OCI-LY7 (cell line): ENCODE data around the gene APOC3. TPM values are rescaled to one million over a fixed set of nuclear protein-coding genes. Genes with fewer than 3 reads are reported as not detected.

Experiments used
- BruUV-seq: library from RNA; stranded (reverse); fragments of 400-500 nt; replicated peaks from 2 replicates; lab custom pipeline; 2021; lab: Mats Ljungman, UMichigan
- CTCF ChIA-PET: fragments of 300-600 bp; sonication (Branson Sonifier 250); formaldehyde crosslinking; loops from one replicate; lab custom pipeline; 2022; ENCODE audit warnings: antibody characterized with exemption; ENCODE audit not compliant: unreplicated experiment; lab: Charles Lee
- POLR2A ChIA-PET: fragments of 300-600 bp; sonication (Branson Sonifier 250); formaldehyde crosslinking; loops from one replicate; lab custom pipeline; 2022; ENCODE audit warnings: antibody characterized with exemption; lab: Charles Lee
- DNase-seq: peaks from one replicate; pipeline ENCODE4 v3.0.0-alpha.2; 2015; ENCODE audit warnings: low spot score
- H2AFZ ChIP-seq: fragments of 200-600 bp; sonication (generic), shearing (Covaris generic); 2 replicates; pipeline ENCODE4 v1.6.1; 2014; ENCODE audit warnings: mild to moderate bottlenecking, antibody characterized with exemption, low read length, moderate library complexity
- H3K27ac ChIP-seq: fragments of 200-600 bp; sonication (generic); 2 replicates; pipeline ENCODE4 v1.5.1; 2014; ENCODE audit warnings: mixed run types, low read depth, mild to moderate bottlenecking, moderate library complexity, low read length, inconsistent platforms; ENCODE audit not compliant: poor library complexity, severe bottlenecking
- H3K36me3 ChIP-seq: fragments of 200-600 bp; sonication (generic); 2 replicates; pipeline ENCODE4 v1.6.1; 2014; ENCODE audit warnings: mild to moderate bottlenecking, antibody characterized with exemption, low read length, moderate library complexity, mixed read lengths; ENCODE audit not compliant: insufficient read depth
- H3K4me1 ChIP-seq: fragments of 200-600 bp; sonication (generic); 2 replicates; pipeline ENCODE4 v1.5.1; 2014; ENCODE audit warnings: mild to moderate bottlenecking, low read length; ENCODE audit not compliant: insufficient read depth, poor library complexity, severe bottlenecking
- H3K4me2 ChIP-seq: fragments of 200-600 bp; sonication (generic); 2 replicates; pipeline ENCODE4 v1.6.1; 2014; ENCODE audit warnings: mild to moderate bottlenecking, low read length
- H3K4me3 ChIP-seq: fragments of 200-600 bp; sonication (generic); 2 replicates; pipeline ENCODE4 v1.5.1; 2014; ENCODE audit warnings: mild to moderate bottlenecking, low read depth, low read length; ENCODE audit not compliant: poor library complexity, severe bottlenecking
- H3K79me2 ChIP-seq: fragments of 200-600 bp; sonication (generic); 2 replicates; pipeline ENCODE4 v1.6.1; 2016; ENCODE audit warnings: low read depth, mild to moderate bottlenecking, low read length, moderate library complexity, mixed read lengths; ENCODE audit not compliant: insufficient read depth
- H3K9me2 ChIP-seq: fragments of 200-600 bp; sonication (generic); 2 replicates; pipeline ENCODE4 v1.6.1; 2016; ENCODE audit warnings: mild to moderate bottlenecking, low read length, mixed read lengths; ENCODE audit not compliant: insufficient read depth
- H3K9me3 ChIP-seq: fragments of 200-600 bp; sonication (generic); 2 replicates; pipeline ENCODE4 v1.6.1; 2014; ENCODE audit warnings: mild to moderate bottlenecking, mixed run types, low read length, mixed read lengths
- H4K20me1 ChIP-seq: fragments of 200-600 bp; sonication (generic); 2 replicates; pipeline ENCODE4 v1.6.1; 2014; ENCODE audit warnings: mild to moderate bottlenecking, antibody characterized with exemption, low read length, moderate library complexity, mixed read lengths; ENCODE audit not compliant: insufficient read depth
- EZH2phosphoT487 ChIP-seq: fragments of 200-600 bp; sonication (generic); IDR thresholded peaks from 2 replicates; pipeline ENCODE4 v1.6.1; 2018; ENCODE audit warnings: low read depth, borderline replicate concordance, mild to moderate bottlenecking, mixed run types, antibody characterized with exemption, low read length, moderate library complexity, mixed read lengths
- intact Hi-C: fragments of 100-400 bp; cut with micrococcal nuclease; formaldehyde crosslinking; loops from one replicate; pipeline ENCODE4 v1.10.0; 2022; ENCODE audit not compliant: unreplicated experiment
- total RNA-seq, 2 experiments: library from RNA; depleted of rRNA in 1 of 2; stranded (reverse); fragments of >200 nt in 1 of 2; shearing (Covaris generic) in 1 of 2; gene quantifications; 2 replicates each; pipeline ENCODE4 v1.2.3, GENCODE V29; 2014 to 2022
- TF ChIP-seq, protein P1 (sequence below): fragments of 200-600 bp; sonication (generic); conservative IDR thresholded peaks from 2 replicates; pipeline ENCODE4 v1.5.1; 2014; ENCODE audit warnings: mild to moderate bottlenecking, antibody characterized with exemption, low read length, moderate library complexity, mixed read lengths

APOC3 gene
- total RNA-seq, 2 experiments from 2014 or later: not detected

DNA sequence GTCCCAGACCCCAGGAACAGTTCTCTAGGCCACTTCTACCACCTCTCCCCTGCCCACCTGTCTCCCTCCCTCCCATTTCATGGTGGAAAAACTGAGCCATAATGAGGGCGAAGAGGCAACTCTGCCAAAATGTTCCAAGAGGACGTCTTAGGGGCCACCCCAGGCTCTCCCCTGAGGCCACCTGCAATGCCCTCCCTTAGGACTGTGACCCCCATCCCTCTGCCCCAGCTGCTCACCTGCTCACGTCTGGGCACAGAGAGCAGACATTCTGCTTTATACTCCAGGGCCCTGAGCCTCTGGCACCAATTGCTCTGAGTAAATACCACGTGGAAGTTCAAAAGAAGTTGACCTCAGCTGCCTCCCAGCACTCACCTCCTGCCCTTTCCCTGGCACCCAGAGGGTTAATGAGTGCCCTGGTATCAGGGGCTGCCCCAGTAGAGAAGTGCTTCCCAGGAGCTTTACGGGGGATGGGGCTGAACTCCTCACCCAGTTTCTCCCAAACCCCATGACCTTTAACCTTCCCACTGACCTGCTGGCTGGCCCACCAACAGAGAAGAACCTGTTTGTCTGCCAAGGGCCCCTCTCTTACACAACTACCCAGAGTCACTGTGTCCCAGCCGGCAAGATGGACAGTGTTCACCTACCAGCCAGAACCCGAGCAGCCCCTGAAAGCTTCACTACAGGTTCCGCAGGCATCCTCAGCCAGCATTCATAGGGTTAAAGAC is 37.4 kb upstream of the APOC3 start:
- no peak overlapping the region for H3K27ac ChIP-seq
- no peak overlapping the region for H3K4me3 ChIP-seq
- no TSS peak for BruUV-seq
- H3K79me2 ChIP-seq: peaks cover 4% of the 10 kb centered on the region
- no peaks in the 10 kb centered on the region for H4K20me1 ChIP-seq
- H3K4me1 ChIP-seq: peaks cover 14% of the 10 kb centered on the region
- no peak overlapping the region for H3K4me2 ChIP-seq
- TF ChIP-seq, protein P1, sequence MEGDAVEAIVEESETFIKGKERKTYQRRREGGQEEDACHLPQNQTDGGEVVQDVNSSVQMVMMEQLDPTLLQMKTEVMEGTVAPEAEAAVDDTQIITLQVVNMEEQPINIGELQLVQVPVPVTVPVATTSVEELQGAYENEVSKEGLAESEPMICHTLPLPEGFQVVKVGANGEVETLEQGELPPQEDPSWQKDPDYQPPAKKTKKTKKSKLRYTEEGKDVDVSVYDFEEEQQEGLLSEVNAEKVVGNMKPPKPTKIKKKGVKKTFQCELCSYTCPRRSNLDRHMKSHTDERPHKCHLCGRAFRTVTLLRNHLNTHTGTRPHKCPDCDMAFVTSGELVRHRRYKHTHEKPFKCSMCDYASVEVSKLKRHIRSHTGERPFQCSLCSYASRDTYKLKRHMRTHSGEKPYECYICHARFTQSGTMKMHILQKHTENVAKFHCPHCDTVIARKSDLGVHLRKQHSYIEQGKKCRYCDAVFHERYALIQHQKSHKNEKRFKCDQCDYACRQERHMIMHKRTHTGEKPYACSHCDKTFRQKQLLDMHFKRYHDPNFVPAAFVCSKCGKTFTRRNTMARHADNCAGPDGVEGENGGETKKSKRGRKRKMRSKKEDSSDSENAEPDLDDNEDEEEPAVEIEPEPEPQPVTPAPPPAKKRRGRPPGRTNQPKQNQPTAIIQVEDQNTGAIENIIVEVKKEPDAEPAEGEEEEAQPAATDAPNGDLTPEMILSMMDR: no peak
- no peak for TF ChIP-seq EZH2phosphoT487
- no peak for DNase-seq
- intact Hi-C loops: loop anchor here (5.0 kb wide), 2 partner anchors 45 to 335 kb away; partner anchors contain the start of gene APOA1
- ChIA-PET CTCF (interaction anchor here (1.2 kb wide), 1 partner anchor 43 kb away, joined by 3 read pairs; no protein-coding TSS in a partner anchor), POLR2A (interaction anchor here (0.6 to 1.3 kb wide), 3 partner anchors 47 to 439 kb away, joined by 3 to 4 read pairs (median 4); no protein-coding TSS in a partner anchor)
- H3K9me2 ChIP-seq: no peaks in the 10 kb centered on the region
- no peaks in the 10 kb centered on the region for H3K9me3 ChIP-seq
- no peak overlapping the region; the same call in 1 of the 2 replicates for H2AFZ ChIP-seq
- no peaks in the 10 kb centered on the region for H3K36me3 ChIP-seq

DNA sequence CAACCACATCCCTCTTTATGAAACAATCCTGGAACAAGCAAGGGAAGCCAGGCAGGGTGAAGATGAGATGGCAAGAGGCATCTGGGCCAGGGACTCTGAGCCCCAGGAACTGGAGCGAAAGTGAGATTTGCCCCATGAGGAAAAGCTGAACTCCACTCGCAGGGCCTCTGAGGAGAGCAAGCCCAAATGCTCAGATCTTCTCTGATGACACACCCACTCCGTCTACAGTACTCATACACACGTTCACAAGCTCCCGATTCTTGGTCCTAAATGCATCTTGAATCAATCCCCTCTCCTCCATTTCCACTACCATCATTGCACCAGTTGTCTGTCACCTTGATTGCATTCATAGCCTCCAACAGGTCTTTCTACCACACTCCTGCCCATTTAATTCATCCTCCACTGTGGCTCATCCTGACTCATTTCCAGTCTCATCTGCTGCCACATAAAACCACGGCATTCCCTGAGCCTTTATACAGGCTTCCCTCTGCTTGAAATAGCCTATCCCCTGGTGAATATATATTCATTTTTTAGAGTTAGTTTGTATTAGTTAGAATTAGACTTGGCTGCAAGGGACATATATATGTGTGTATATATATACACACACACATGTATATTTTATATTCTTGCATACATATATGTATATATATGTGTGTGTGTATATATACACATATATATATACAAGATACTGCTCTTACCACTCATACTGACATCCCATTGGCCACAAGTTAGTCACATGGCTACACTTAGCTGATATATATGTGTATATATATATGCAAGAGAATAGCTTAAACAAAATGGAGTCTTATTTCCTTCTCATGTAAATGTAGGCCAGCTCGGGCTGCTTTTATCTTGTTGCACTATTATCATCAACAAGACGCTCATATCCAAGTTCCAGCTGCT is 36.6 kb upstream of the APOC3 start:
- no TSS peak for BruUV-seq
- Histone ChIP-seq H3K9me3 (no peaks in the 10 kb centered on the region), H2AFZ (peak overlapping the region; percentile 77), H3K4me1 (peaks cover 13% of the 10 kb centered on the region), H3K27ac (no peak overlapping the region), H4K20me1 (no peaks in the 10 kb centered on the region), H3K36me3 (no peaks in the 10 kb centered on the region), H3K4me2 (no peak overlapping the region), H3K9me2 (no peaks in the 10 kb centered on the region), H3K4me3 (no peak overlapping the region), H3K79me2 (no peaks in the 10 kb centered on the region)
- POLR2A ChIA-PET: interaction anchor here (0.5 to 1.3 kb wide), 5 partner anchors 34 to 438 kb away, joined by 3 to 6 read pairs (median 4); no protein-coding TSS in a partner anchor
- intact Hi-C loops: loop anchor here (5.0 kb wide), 2 partner anchors 44 to 334 kb away; partner anchors contain the start of gene APOA1
- CTCF ChIA-PET: interaction anchor here (1.2 kb wide), 1 partner anchor 43 kb away, joined by 3 read pairs; no protein-coding TSS in a partner anchor
- TF ChIP-seq, protein P1: no peak
- no peak for TF ChIP-seq EZH2phosphoT487
- DNase-seq: no peak
